Measurements from ENCODE around the gene MOV10.

Gene MOV10

GRCh38 chr1:112731451-112731850 is 57.0 kb downstream of the MOV10 start:
- no peak for DNase-seq (ENCODE audit: low read depth)

- DNase-seq (ENCODE audit: low read depth), result peak; percentile 73
Measured at GRCh38 chr1:112735752-112736151, 61.3 kb downstream of the MOV10 start.

GRCh38 chr1:112737573-112737972 is 63.1 kb downstream of the MOV10 start:
- DNase-seq (ENCODE audit: low read depth), result no peak

- no peak for DNase-seq (ENCODE audit: low read depth)
Measured at GRCh38 chr1:112743174-112744008, 68.9 kb downstream of the MOV10 start.

GRCh38 chr1:112744009-112744578 is 69.6 kb downstream of the MOV10 start:
- DNase-seq (ENCODE audit: low read depth), result no peak

GRCh38 chr1:112748396-112748795 is 73.9 kb downstream of the MOV10 start:
- no peak for DNase-seq (ENCODE audit: low read depth)

Measured in stromal cell of bone marrow (primary cell).